Upper lobe of right lung (tissue), 1 donor: ENCODE measurements around the gene TICRR. TPM values are rescaled to one million over a fixed set of nuclear protein-coding genes. Genes with fewer than 3 reads are reported as not detected.

Experiments
- ATAC-seq: fragments of 200-7000 bp; cut with Tn5 transposase; one replicate; pipeline ENCODE4 v1.9.1; 2020; ENCODE audit warnings: mild to moderate bottlenecking, moderate library complexity
- DNase-seq: peaks from one replicate; pipeline ENCODE4 v3.0.0-alpha.2; 2020
- H3K27ac ChIP-seq: fragments of 200-600 bp; one replicate; pipeline ENCODE4 v1.8.0; 2022
- H3K27me3 ChIP-seq: fragments of 200-600 bp; one replicate; pipeline ENCODE4 v1.8.0; 2022; ENCODE audit warnings: mild to moderate bottlenecking
- H3K36me3 ChIP-seq: fragments of 200-600 bp; one replicate; pipeline ENCODE4 v1.8.0; 2022
- H3K4me1 ChIP-seq: fragments of 200-600 bp; one replicate; pipeline ENCODE4 v1.8.0; 2022
- H3K4me3 ChIP-seq: fragments of 200-600 bp; one replicate; pipeline ENCODE4 v1.8.0; 2022; ENCODE audit warnings: mild to moderate bottlenecking
- H3K9me3 ChIP-seq: fragments of 200-600 bp; one replicate; pipeline ENCODE4 v1.8.0; 2022
- intact Hi-C: fragments of 100-400 bp; cut with DNase I; formaldehyde crosslinking; loops from one replicate; pipeline ENCODE4 v1.11.0; 2022
- total RNA-seq: library from RNA; stranded (reverse); fragmentation: NEBNext Ultra II Directional; extraction: Animal tissue kit (Norgen Biotek cat#: 25700); gene quantifications from one replicate; pipeline ENCODE4 v1.2.1, GENCODE V29; 2021
- TF ChIP-seq, protein P1 (sequence below): fragments of 200-600 bp; IDR thresholded peaks from one replicate; pipeline ENCODE4 v1.8.0; 2022; ENCODE audit warnings: antibody characterized with exemption
- donor health status: DM: no; HTN: yes; CAD: no; lungs with severe emphysema.

TICRR gene
- total RNA-seq, 1 donor from 2014 or later: 0.09 TPM

DNA sequence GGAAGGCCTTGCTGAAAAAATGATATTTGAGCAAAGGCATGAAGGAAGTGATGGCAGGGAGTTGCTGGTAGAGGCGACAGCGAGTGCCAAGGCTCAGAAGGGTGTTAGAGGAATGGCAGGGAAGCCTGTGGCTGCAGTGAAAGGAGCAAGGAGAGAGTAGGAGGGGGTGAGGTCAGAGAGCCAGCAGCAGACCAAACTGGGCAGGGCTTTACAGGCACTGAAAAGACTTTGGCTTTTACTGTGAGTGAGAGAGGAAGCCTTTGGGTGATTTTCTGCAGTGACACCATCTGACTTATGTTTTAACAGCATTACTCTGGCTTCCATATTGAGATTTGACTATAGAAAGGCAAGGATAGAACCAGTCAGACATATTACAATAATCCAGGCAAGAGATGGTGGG, 11.4 kb downstream of the TICRR start:
- no peaks in the 10 kb centered on the region for H3K36me3 ChIP-seq
- no peak overlapping the region for H3K4me3 ChIP-seq
- intact Hi-C loops: no loop called here
- H3K27me3 ChIP-seq: no peaks in the 10 kb centered on the region
- DNase-seq (no peak), ATAC-seq (no peak)
- TF ChIP-seq, protein P1, sequence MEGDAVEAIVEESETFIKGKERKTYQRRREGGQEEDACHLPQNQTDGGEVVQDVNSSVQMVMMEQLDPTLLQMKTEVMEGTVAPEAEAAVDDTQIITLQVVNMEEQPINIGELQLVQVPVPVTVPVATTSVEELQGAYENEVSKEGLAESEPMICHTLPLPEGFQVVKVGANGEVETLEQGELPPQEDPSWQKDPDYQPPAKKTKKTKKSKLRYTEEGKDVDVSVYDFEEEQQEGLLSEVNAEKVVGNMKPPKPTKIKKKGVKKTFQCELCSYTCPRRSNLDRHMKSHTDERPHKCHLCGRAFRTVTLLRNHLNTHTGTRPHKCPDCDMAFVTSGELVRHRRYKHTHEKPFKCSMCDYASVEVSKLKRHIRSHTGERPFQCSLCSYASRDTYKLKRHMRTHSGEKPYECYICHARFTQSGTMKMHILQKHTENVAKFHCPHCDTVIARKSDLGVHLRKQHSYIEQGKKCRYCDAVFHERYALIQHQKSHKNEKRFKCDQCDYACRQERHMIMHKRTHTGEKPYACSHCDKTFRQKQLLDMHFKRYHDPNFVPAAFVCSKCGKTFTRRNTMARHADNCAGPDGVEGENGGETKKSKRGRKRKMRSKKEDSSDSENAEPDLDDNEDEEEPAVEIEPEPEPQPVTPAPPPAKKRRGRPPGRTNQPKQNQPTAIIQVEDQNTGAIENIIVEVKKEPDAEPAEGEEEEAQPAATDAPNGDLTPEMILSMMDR: no peak
- H3K9me3 ChIP-seq: no peaks in the 10 kb centered on the region
- no peaks in the 10 kb centered on the region for H3K4me1 ChIP-seq
- no peak overlapping the region for H3K27ac ChIP-seq

DNA sequence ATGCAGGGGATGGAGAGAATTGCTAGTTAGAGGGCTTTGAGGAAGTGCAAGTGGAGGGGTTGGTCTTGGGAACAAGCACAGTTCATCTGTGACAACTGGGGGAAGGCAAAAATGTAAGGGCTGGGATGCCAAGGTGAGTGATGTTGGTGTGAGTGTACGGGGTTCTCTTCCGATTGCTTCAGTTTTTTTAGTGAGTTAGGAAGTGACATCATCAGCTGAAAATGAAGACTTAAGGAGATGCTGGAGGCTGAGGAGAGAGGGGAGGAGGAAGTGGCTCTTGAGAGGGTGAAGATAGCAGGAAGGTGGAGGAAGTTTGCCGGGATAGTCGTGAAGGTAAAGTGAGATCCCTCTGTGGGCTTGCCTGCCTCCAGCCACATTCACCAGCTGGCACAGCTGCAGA, 12.7 kb downstream of the TICRR start:
- ATAC-seq (no peak), DNase-seq (no peak)
- TF ChIP-seq, protein P1: no peak
- Histone ChIP-seq H3K27ac (no peak overlapping the region), H3K9me3 (no peaks in the 10 kb centered on the region), H3K4me3 (no peak overlapping the region), H3K4me1 (no peaks in the 10 kb centered on the region), H3K27me3 (no peaks in the 10 kb centered on the region), H3K36me3 (no peaks in the 10 kb centered on the region)
- intact Hi-C loops: no loop called here

DNA sequence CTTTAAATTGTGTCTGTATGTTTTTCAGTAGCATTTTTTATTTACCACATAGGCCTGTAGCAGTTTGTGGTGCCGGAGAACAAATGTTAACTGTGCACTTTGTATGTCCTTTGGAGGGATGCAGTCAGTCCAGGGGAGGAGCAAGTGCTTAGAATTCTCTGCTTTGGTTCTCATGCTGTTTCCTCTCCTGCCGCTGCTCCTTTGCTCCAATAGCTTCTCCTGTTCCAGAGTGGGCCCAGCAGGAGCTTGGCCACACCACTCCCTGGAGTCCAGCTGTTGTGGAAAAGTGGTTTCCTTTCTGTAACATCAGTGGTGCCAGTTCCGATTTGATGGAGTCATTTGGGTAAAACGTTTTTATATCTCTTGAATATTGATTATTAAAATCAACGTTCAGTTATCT, 16.6 kb downstream of the TICRR start:
- no peak for DNase-seq
- Histone ChIP-seq H3K4me1 (no peaks in the 10 kb centered on the region), H3K27ac (no peak overlapping the region), H3K9me3 (no peaks in the 10 kb centered on the region), H3K36me3 (no peaks in the 10 kb centered on the region), H3K4me3 (no peak overlapping the region), H3K27me3 (no peaks in the 10 kb centered on the region)
- intact Hi-C loops: no loop called here
- no peak for ATAC-seq
- TF ChIP-seq, protein P1: no peak

DNA sequence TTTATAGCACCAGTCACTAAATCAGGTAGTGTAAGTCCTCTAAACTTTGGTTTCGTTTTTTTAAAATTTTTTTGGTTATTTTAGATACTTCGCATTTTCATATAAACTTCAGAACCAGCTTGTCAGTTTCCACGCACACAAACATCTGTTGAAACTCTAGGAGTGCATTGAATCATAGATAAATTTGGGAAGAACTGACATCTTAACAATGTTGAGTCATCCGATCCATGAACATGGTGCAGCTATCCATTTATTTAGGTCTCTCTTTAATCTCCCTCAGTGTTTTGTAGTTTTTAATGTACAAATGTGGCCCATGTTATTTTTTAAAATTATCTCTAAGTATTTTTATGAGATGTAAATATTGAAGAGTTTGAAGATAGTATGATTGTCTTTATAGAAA, 17.7 kb downstream of the TICRR start:
- TF ChIP-seq, protein P1: no peak
- ATAC-seq: no peak
- intact Hi-C loops: no loop called here

DNA sequence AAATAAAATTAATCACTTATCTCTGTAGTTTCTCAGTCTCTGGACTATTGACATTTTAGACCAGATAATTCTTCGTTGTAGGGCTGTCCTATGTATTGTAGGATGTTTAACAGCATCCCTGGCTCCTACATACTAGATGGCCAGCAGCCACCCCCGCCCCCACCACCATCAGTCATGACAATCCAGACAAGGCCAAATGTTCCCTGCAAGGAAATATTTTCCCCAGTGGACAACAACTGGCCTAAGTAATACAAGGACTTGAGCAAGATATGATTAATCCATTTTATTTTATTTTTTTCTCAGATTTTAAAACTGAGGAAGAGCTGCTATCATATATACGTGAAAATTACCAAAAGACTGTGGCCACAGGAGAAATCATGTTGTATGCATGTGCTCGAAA, 23.8 kb downstream of the TICRR start:
- H3K4me3 ChIP-seq: no peak overlapping the region
- H3K27ac ChIP-seq: no peak overlapping the region
- H3K9me3 ChIP-seq: no peaks in the 10 kb centered on the region
- H3K36me3 ChIP-seq: no peaks in the 10 kb centered on the region
- ATAC-seq (no peak), DNase-seq (no peak)
- intact Hi-C loops: no loop called here
- H3K27me3 ChIP-seq: no peaks in the 10 kb centered on the region
- TF ChIP-seq, protein P1: no peak
- H3K4me1 ChIP-seq: no peaks in the 10 kb centered on the region

More for the DNA sequence above, 17.7 kb downstream of the TICRR start:
- H3K36me3 ChIP-seq: no peaks in the 10 kb centered on the region
- DNase-seq: no peak
- no peaks in the 10 kb centered on the region for H3K4me1 ChIP-seq
- H3K9me3 ChIP-seq: no peaks in the 10 kb centered on the region
- H3K4me3 ChIP-seq: no peak overlapping the region
- no peaks in the 10 kb centered on the region for H3K27me3 ChIP-seq
- no peak overlapping the region for H3K27ac ChIP-seq

DNA sequence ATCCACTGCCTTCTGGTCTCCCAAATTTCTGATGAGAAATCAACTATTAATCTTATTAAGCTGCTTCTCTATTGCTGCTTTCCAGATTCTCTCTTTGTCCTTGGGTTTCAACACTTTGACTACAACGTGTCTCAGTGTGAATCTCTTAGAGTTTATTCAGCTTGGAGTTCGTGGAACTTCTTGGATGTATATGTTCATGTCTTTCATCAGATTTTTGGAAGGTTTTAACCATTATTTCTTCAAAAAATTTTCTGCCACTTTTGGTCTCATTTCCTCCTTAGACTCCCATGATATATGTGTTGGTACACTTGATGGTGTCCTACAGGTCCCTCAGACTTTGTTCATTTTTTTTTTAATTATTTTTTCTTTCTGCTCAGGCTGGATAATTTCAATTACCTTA, 36.0 kb downstream of the TICRR start:
- Histone ChIP-seq H3K9me3 (no peaks in the 10 kb centered on the region), H3K36me3 (no peaks in the 10 kb centered on the region), H3K4me1 (no peaks in the 10 kb centered on the region), H3K27me3 (no peaks in the 10 kb centered on the region), H3K4me3 (no peak overlapping the region), H3K27ac (no peak overlapping the region)
- intact Hi-C loops: no loop called here
- DNase-seq (no peak), ATAC-seq (no peak)
- TF ChIP-seq, protein P1: no peak
